A673 (cell line): Measurements from ENCODE around the gene PARP15. TPM values are rescaled to one million over a fixed set of nuclear protein-coding genes. Genes with fewer than 3 reads are reported as not detected.

Experiments used
- BruUV-seq: library from RNA; stranded (reverse); fragments of 400-500 nt; replicated peaks from 2 replicates; lab custom pipeline; 2021; lab: Mats Ljungman, UMichigan
- CTCF ChIA-PET: fragments of 300-600 bp; sonication (Branson Sonifier 250); formaldehyde crosslinking; loops from one replicate; lab custom pipeline; 2022; ENCODE audit warnings: antibody characterized with exemption; lab: Charles Lee
- POLR2A ChIA-PET: fragments of 300-600 bp; sonication (Branson Sonifier 250); formaldehyde crosslinking; loops from one replicate; lab custom pipeline; 2022; ENCODE audit warnings: antibody characterized with exemption; ENCODE audit not compliant: low non-redundant PET; lab: Charles Lee
- DNase-seq: peaks from one replicate; pipeline ENCODE4 v3.0.0-alpha.2; 2015; ENCODE audit warnings: low spot score
- H3K27ac ChIP-seq: fragments of 200-600 bp; sonication (generic); 2 replicates; pipeline ENCODE4 v1.5.1; 2016; ENCODE audit warnings: mixed run types, low read depth, mild to moderate bottlenecking, mixed read lengths, antibody characterized with exemption, low read length; ENCODE audit not compliant: poor library complexity, severe bottlenecking
- H3K27me3 ChIP-seq: fragments of 200-600 bp; sonication (generic); replicated peaks from 2 replicates; pipeline ENCODE4 v1.6.1; 2017; ENCODE audit warnings: mixed run types, low read depth, mild to moderate bottlenecking, mixed read lengths, antibody characterized with exemption, low read length; ENCODE audit not compliant: insufficient read depth, poor library complexity
- H3K36me3 ChIP-seq: fragments of 200-600 bp; sonication (generic); 2 replicates; pipeline ENCODE4 v1.6.1; 2016; ENCODE audit warnings: mixed run types, mild to moderate bottlenecking, mixed read lengths, antibody characterized with exemption, low read length; ENCODE audit not compliant: insufficient read depth, poor library complexity, severe bottlenecking
- H3K4me1 ChIP-seq: fragments of 200-600 bp; sonication (generic); 2 replicates; pipeline ENCODE4 v1.6.1; 2017; ENCODE audit warnings: mixed run types, mild to moderate bottlenecking, mixed read lengths, antibody characterized with exemption, low read length; ENCODE audit not compliant: insufficient read depth, poor library complexity, severe bottlenecking
- H3K4me3 ChIP-seq: fragments of 200-600 bp; sonication (generic); 2 replicates; pipeline ENCODE4 v1.5.1; 2016; ENCODE audit warnings: low read depth, mixed run types, mild to moderate bottlenecking, mixed read lengths, low read length; ENCODE audit not compliant: poor library complexity, severe bottlenecking
- H3K9me3 ChIP-seq: fragments of 200-600 bp; sonication (generic); 2 replicates; pipeline ENCODE4 v1.6.1; 2016; ENCODE audit warnings: mixed run types, low read depth, mild to moderate bottlenecking, mixed read lengths, antibody characterized with exemption, low read length; ENCODE audit not compliant: poor library complexity, severe bottlenecking
- CTCF ChIP-seq: fragments of 300-800, 200-600 bp; sonication (generic); conservative IDR thresholded peaks from 2 replicates; pipeline ENCODE4 v1.5.1; 2017; ENCODE audit warnings: low read depth, mild to moderate bottlenecking, antibody characterized with exemption, low read length, moderate library complexity, mixed read lengths
- EZH2 ChIP-seq: fragments of 200-600 bp; sonication (generic); IDR thresholded peaks from 2 replicates; pipeline ENCODE4 v1.6.1; 2017; ENCODE audit warnings: borderline replicate concordance, low read depth, mild to moderate bottlenecking, mixed read lengths, antibody characterized with exemption, low read length; ENCODE audit not compliant: poor library complexity, severe bottlenecking
- intact Hi-C: fragments of 100-400 bp; cut with micrococcal nuclease; formaldehyde crosslinking; loops from one replicate; pipeline ENCODE4 v1.10.0; 2022; ENCODE audit not compliant: unreplicated experiment
- total RNA-seq: library from RNA; stranded (reverse); gene quantifications from 2 replicates; pipeline ENCODE4 v1.2.3, GENCODE V29; 2021

Gene PARP15
- total RNA-seq, 1 experiment from 2014 or later = not detected

DNA sequence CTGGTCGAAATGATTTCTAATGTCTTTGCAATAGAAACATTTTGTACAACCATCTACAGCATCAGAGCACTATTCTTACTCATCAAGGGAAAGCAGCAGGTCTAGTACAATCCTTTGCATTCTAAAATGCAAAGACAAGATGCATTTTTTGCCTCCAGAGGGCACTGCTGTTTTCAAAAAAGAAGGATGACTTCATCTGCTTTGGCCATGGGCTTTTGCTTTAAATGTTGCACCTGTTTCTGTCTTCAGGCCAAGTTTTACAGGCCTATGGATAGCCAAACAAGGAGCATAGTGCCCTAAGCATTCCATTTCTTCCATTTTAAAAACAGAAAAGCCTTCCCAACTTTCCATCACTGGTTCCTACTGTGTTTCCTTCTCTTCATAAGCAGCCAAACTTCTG is 16.8 kb upstream of the PARP15 start:
- TF ChIP-seq EZH2 = no peak
- peak; percentile 63 for TF ChIP-seq CTCF
- Histone ChIP-seq H3K4me1 (peaks cover 18% of the 10 kb centered on the region), H3K36me3 (no peaks in the 10 kb centered on the region), H3K9me3 (no peaks in the 10 kb centered on the region), H3K27me3 (no peaks in the 10 kb centered on the region), H3K27ac (no peak overlapping the region), H3K4me3 (no peak overlapping the region)
- no TSS peak for BruUV-seq
- peak; percentile 77 for DNase-seq
- intact Hi-C loops = loop anchor here (1.0 to 10.0 kb wide), 3 partner anchors 96 to 467 kb away; partner anchors contain the start of genes PARP14 and SEMA5B
- ChIA-PET CTCF (no interaction called here), POLR2A (no interaction called here)

DNA sequence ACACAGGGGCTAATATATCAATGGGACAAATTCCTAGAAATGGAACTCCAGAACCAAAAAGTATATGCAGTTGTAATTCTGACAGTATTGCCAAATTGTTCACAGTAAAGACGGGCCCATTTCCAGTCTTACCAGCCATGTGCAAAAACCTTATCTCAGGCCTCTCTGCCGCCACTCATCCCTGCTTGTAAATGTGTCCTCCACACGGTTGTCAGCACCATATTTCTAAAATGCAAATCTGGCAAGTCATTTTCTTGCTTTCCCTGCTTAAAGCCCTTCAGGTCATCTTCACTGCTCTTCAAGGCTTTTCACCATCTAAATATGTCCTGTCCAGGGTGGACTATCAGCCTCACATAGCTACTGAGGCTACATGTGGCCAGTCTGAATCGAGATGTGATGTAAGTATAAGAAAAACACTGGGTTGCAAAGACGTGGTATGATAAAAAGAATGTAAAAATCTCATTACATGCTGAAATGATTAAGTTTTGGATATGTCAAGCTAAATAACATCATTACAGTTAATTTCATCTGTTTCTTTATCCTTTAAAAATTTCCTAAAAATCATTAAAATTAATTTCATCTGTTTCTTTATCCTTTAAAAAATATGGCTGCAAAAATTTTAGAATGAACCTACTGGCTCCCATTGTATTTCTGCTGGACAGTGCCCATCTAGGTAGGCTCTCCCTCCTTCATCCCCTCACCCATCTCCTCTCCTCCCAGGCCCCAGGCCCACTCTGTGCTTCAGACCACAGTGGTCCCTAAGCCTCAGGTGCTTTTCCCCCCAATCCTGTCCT is 14.3 kb upstream of the PARP15 start:
- H3K36me3 ChIP-seq = no peaks in the 10 kb centered on the region
- H3K4me1 ChIP-seq = peaks cover 18% of the 10 kb centered on the region
- no peaks in the 10 kb centered on the region for H3K9me3 ChIP-seq
- peak overlapping the region; percentile 63 for H3K4me3 ChIP-seq
- ChIA-PET POLR2A (interaction anchor here (0.6 kb wide), 1 partner anchor 205 kb away, joined by 4 read pairs; no protein-coding TSS in a partner anchor), CTCF (no interaction called here)
- peak overlapping the region; percentile 83 for H3K27ac ChIP-seq
- TSS peak; percentile 67 for BruUV-seq
- DNase-seq = no peak
- H3K27me3 ChIP-seq = no peaks in the 10 kb centered on the region
- TF ChIP-seq EZH2 = no peak
- no peak for TF ChIP-seq CTCF
- intact Hi-C loops = loop anchor here (5.0 to 10.0 kb wide), 2 partner anchors 98 to 464 kb away; partner anchors contain the start of gene SEMA5B

GRCh38 chr3:122563717-122564025 is 13.8 kb upstream of the PARP15 start:
- Histone ChIP-seq H3K4me3 (peak overlapping the region; percentile 63), H3K36me3 (no peaks in the 10 kb centered on the region), H3K9me3 (no peaks in the 10 kb centered on the region), H3K27me3 (no peaks in the 10 kb centered on the region), H3K27ac (peak overlapping the region; percentile 83), H3K4me1 (peaks cover 18% of the 10 kb centered on the region)
- intact Hi-C loops = loop anchor here (5.0 to 10.0 kb wide), 2 partner anchors 99 to 464 kb away; partner anchors contain the start of gene SEMA5B
- DNase-seq = no peak
- POLR2A ChIA-PET = interaction anchor here (0.6 kb wide), 1 partner anchor 206 kb away, joined by 4 read pairs; no protein-coding TSS in a partner anchor
- BruUV-seq = no TSS peak
- TF ChIP-seq CTCF = no peak
- no peak for TF ChIP-seq EZH2
- CTCF ChIA-PET = no interaction called here
